ENCODE data around the gene CDC42BPB. TPM values are rescaled to one million over a fixed set of nuclear protein-coding genes. Genes with fewer than 3 reads are reported as not detected.
A peak's percentile ranks its signal among the peaks of the same experiment; 100 is the strongest.

The CDC42BPB gene
- total RNA-seq, 4 donors from 2014 or later = 145 to 255 (median 197) TPM

- H3K27ac ChIP-seq = no peak overlapping the region
- peaks cover 0 to 89% (median 0%) of the 10 kb centered on the region in 3 donors for H3K36me3 ChIP-seq
- TF ChIP-seq CTCF (IDR thresholded peaks at IDR 0.05) (peak in 1 of 6 experiments; percentile 11), POLR2A (IDR thresholded peaks at IDR 0.05) (no peak)
- no peaks in the 10 kb centered on the region for H3K4me1 ChIP-seq
- H3K9me3 ChIP-seq = peaks cover 0 to under 1% (median 0%) of the 10 kb centered on the region in 4 donors
- DNase-seq = no peak
- no peak overlapping the region for H3K4me3 ChIP-seq
- H3K27me3 ChIP-seq = no peaks in the 10 kb centered on the region
Measured at GRCh38 chr14:102982852-102983470, 74.4 kb downstream of the CDC42BPB start.

GRCh38 chr14:102980409-102980810 is 76.9 kb downstream of the CDC42BPB start:
- no peaks in the 10 kb centered on the region for H3K27me3 ChIP-seq
- H3K36me3 ChIP-seq = peaks cover 0 to 93% (median 0%) of the 10 kb centered on the region in 3 donors
- H3K4me1 ChIP-seq = no peaks in the 10 kb centered on the region
- no peaks in the 10 kb centered on the region for H3K9me3 ChIP-seq
- no peak overlapping the region for H3K4me3 ChIP-seq
- TF ChIP-seq CTCF (IDR thresholded peaks at IDR 0.05) (no peak), POLR2A (IDR thresholded peaks at IDR 0.05) (no peak)
- no peak overlapping the region for H3K27ac ChIP-seq
- DNase-seq = no peak

GRCh38 chr14:102979406-102979805 is 77.9 kb downstream of the CDC42BPB start:
- Histone ChIP-seq H3K27ac (no peak overlapping the region), H3K27me3 (no peaks in the 10 kb centered on the region), H3K9me3 (no peaks in the 10 kb centered on the region), H3K4me1 (no peaks in the 10 kb centered on the region), H3K36me3 (peaks cover 0 to 93% (median 0%) of the 10 kb centered on the region in 3 donors), H3K4me3 (no peak overlapping the region)
- DNase-seq = no peak
- no peak for TF ChIP-seq CTCF (IDR thresholded peaks at IDR 0.05)
- TF ChIP-seq POLR2A (IDR thresholded peaks at IDR 0.05) = no peak

GRCh38 chr14:102977475-102977874 is 79.9 kb downstream of the CDC42BPB start:
- TF ChIP-seq POLR2A (IDR thresholded peaks at IDR 0.05) (no peak), CTCF (IDR thresholded peaks at IDR 0.05) (no peak)
- H3K27me3 ChIP-seq = no peaks in the 10 kb centered on the region
- peaks cover 0 to 96% (median 0%) of the 10 kb centered on the region in 3 donors for H3K36me3 ChIP-seq

GRCh38 chr14:102975662-102976061 is 81.7 kb downstream of the CDC42BPB start:
- no peaks in the 10 kb centered on the region for H3K4me1 ChIP-seq
- no peak overlapping the region for H3K27ac ChIP-seq
- peaks cover 0 to 97% (median 0%) of the 10 kb centered on the region in 3 donors for H3K36me3 ChIP-seq
- no peak for TF ChIP-seq CTCF (IDR thresholded peaks at IDR 0.05)
- no peak for TF ChIP-seq POLR2A (IDR thresholded peaks at IDR 0.05)
- H3K9me3 ChIP-seq = no peaks in the 10 kb centered on the region
- no peak for DNase-seq
- no peak overlapping the region for H3K4me3 ChIP-seq
- H3K27me3 ChIP-seq = no peaks in the 10 kb centered on the region

More at GRCh38 chr14:102977475-102977874, 79.9 kb downstream of the CDC42BPB start:
- Histone ChIP-seq H3K9me3 (no peaks in the 10 kb centered on the region), H3K27ac (no peak overlapping the region), H3K4me1 (no peaks in the 10 kb centered on the region), H3K4me3 (no peak overlapping the region)
- no peak for DNase-seq

All from Peyer's patch (tissue), 4 donors.